ENCODE data around the gene PTPRM.
"Not testable (repeated sequence)": the region's sequence is repeated elsewhere in the genome, so short reads cannot be mapped to it uniquely, and the experiment has no call there.

Gene PTPRM

GRCh38 chr18:8433323-8433722 lies 866.2 kb downstream of the PTPRM start:
- Histone ChIP-seq H3K36me3 (replicated peaks) (no peaks in the 10 kb centered on the region), H3K27me3 (ENCODE audit: low read depth) (no peaks in the 10 kb centered on the region), H3K9me3 (no peaks in the 10 kb centered on the region), H3K4me3 (no peak overlapping the region), H3K4me1 (no peaks in the 10 kb centered on the region)
- DNase-seq (ENCODE audit: low spot score in 2 of 2), result no peak
- in situ Hi-C loops (cut with MboI; ENCODE audit: low sequenced_read_pairs), result no loop called here

GRCh38 chr18:8433771-8434170 lies 866.7 kb downstream of the PTPRM start:
- Histone ChIP-seq H3K27me3 (ENCODE audit: low read depth) (no peaks in the 10 kb centered on the region), H3K36me3 (replicated peaks) (no peaks in the 10 kb centered on the region)
- in situ Hi-C loops (cut with MboI; ENCODE audit: low sequenced_read_pairs), result no loop called here

GRCh38 chr18:8435376-8435775 lies 868.3 kb downstream of the PTPRM start:
- H3K9me3 ChIP-seq, result no peaks in the 10 kb centered on the region
- in situ Hi-C loops (cut with MboI; ENCODE audit: low sequenced_read_pairs), result no loop called here

More at GRCh38 chr18:8433771-8434170, 866.7 kb downstream of the PTPRM start:
- no peak for DNase-seq (ENCODE audit: low spot score in 2 of 2)
- Histone ChIP-seq H3K9me3 (no peaks in the 10 kb centered on the region), H3K4me3 (no peak overlapping the region), H3K4me1 (no peaks in the 10 kb centered on the region)

GRCh38 chr18:8439055-8439454 lies 871.9 kb downstream of the PTPRM start:
- H3K9me3 ChIP-seq, result no peaks in the 10 kb centered on the region
- H3K27me3 ChIP-seq (ENCODE audit: low read depth), result no peaks in the 10 kb centered on the region
- in situ Hi-C loops (cut with MboI; ENCODE audit: low sequenced_read_pairs), result no loop called here
- no peaks in the 10 kb centered on the region for H3K36me3 ChIP-seq (replicated peaks)
- no peak for DNase-seq (ENCODE audit: low spot score in 2 of 2)
- H3K4me3 ChIP-seq, result no peak overlapping the region
- H3K4me1 ChIP-seq, result no peaks in the 10 kb centered on the region

More at GRCh38 chr18:8435376-8435775, 868.3 kb downstream of the PTPRM start:
- H3K36me3 ChIP-seq (replicated peaks), result no peaks in the 10 kb centered on the region
- H3K4me1 ChIP-seq, result no peaks in the 10 kb centered on the region
- no peak overlapping the region for H3K4me3 ChIP-seq
- no peak for DNase-seq (ENCODE audit: low spot score in 2 of 2)
- H3K27me3 ChIP-seq (ENCODE audit: low read depth), result no peaks in the 10 kb centered on the region

- no peak for DNase-seq (ENCODE audit: low spot score in 2 of 2)
- in situ Hi-C loops (cut with MboI; ENCODE audit: low sequenced_read_pairs), result no loop called here
- Histone ChIP-seq H3K4me1 (no peaks in the 10 kb centered on the region), H3K9me3 (no peaks in the 10 kb centered on the region), H3K27me3 (ENCODE audit: low read depth) (no peaks in the 10 kb centered on the region; the same call in 1 of the 2 replicates), H3K36me3 (replicated peaks) (no peaks in the 10 kb centered on the region), H3K4me3 (no peak overlapping the region)
Observed at GRCh38 chr18:8443505-8443904, 876.4 kb downstream of the PTPRM start.

GRCh38 chr18:8446936-8447335 lies 879.8 kb downstream of the PTPRM start:
- H3K27me3 ChIP-seq (ENCODE audit: low read depth); H3K9me3 ChIP-seq; H3K36me3 ChIP-seq (replicated peaks); DNase-seq (ENCODE audit: low spot score in 2 of 2); H3K4me1 ChIP-seq; in situ Hi-C loops (cut with MboI; ENCODE audit: low sequenced_read_pairs); H3K4me3 ChIP-seq: not testable (repeated sequence)

GRCh38 chr18:8448130-8448529 lies 881.0 kb downstream of the PTPRM start:
- Histone ChIP-seq H3K27me3 (ENCODE audit: low read depth) (no peaks in the 10 kb centered on the region; the same call in 1 of the 2 replicates), H3K36me3 (replicated peaks) (no peaks in the 10 kb centered on the region), H3K4me3 (no peak overlapping the region), H3K9me3 (no peaks in the 10 kb centered on the region), H3K4me1 (no peaks in the 10 kb centered on the region)
- DNase-seq (ENCODE audit: low spot score in 2 of 2), result no peak
- in situ Hi-C loops (cut with MboI; ENCODE audit: low sequenced_read_pairs), result no loop called here

- in situ Hi-C loops (cut with MboI; ENCODE audit: low sequenced_read_pairs), result loop anchor here (10.0 kb wide), 1 partner anchor 65 kb away; no protein-coding TSS in a partner anchor
Observed at GRCh38 chr18:8450013-8450412, 882.9 kb downstream of the PTPRM start.

GRCh38 chr18:8450898-8451665 lies 884.0 kb downstream of the PTPRM start:
- in situ Hi-C loops (cut with MboI; ENCODE audit: low sequenced_read_pairs), result loop anchor here (10.0 kb wide), 1 partner anchor 64 kb away; no protein-coding TSS in a partner anchor
- Histone ChIP-seq H3K27me3 (ENCODE audit: low read depth) (no peaks in the 10 kb centered on the region; the same call in 1 of the 2 replicates), H3K4me1 (no peaks in the 10 kb centered on the region), H3K4me3 (no peak overlapping the region), H3K36me3 (replicated peaks) (no peaks in the 10 kb centered on the region), H3K9me3 (no peaks in the 10 kb centered on the region)
- no peak for DNase-seq (ENCODE audit: low spot score in 2 of 2)

More at GRCh38 chr18:8450013-8450412, 882.9 kb downstream of the PTPRM start:
- DNase-seq (ENCODE audit: low spot score in 2 of 2), result peak; percentile 30 to 70
- Histone ChIP-seq H3K4me3 (no peak overlapping the region), H3K9me3 (no peaks in the 10 kb centered on the region), H3K36me3 (replicated peaks) (no peaks in the 10 kb centered on the region), H3K4me1 (no peaks in the 10 kb centered on the region), H3K27me3 (ENCODE audit: low read depth) (no peaks in the 10 kb centered on the region; the same call in 1 of the 2 replicates)

- no peak overlapping the region for H3K4me3 ChIP-seq
- no peak for DNase-seq (ENCODE audit: low spot score in 2 of 2)
- H3K27me3 ChIP-seq (ENCODE audit: low read depth), result no peaks in the 10 kb centered on the region
- no peaks in the 10 kb centered on the region for H3K36me3 ChIP-seq (replicated peaks)
- no peaks in the 10 kb centered on the region for H3K4me1 ChIP-seq
- in situ Hi-C loops (cut with MboI; ENCODE audit: low sequenced_read_pairs), result loop anchor here (10.0 kb wide), 1 partner anchor 61 kb away; no protein-coding TSS in a partner anchor
- H3K9me3 ChIP-seq, result no peaks in the 10 kb centered on the region
Observed at GRCh38 chr18:8453528-8453927, 886.4 kb downstream of the PTPRM start.

- H3K27me3 ChIP-seq (ENCODE audit: low read depth), result no peaks in the 10 kb centered on the region
- H3K36me3 ChIP-seq (replicated peaks), result no peaks in the 10 kb centered on the region
- H3K4me3 ChIP-seq, result no peak overlapping the region
- in situ Hi-C loops (cut with MboI; ENCODE audit: low sequenced_read_pairs), result loop anchor here (10.0 kb wide), 1 partner anchor 61 kb away; no protein-coding TSS in a partner anchor
- no peaks in the 10 kb centered on the region for H3K9me3 ChIP-seq
- no peaks in the 10 kb centered on the region for H3K4me1 ChIP-seq
- no peak for DNase-seq (ENCODE audit: low spot score in 2 of 2)
Observed at GRCh38 chr18:8454136-8454535, 887.0 kb downstream of the PTPRM start.

- no peaks in the 10 kb centered on the region for H3K27me3 ChIP-seq (ENCODE audit: low read depth)
- H3K36me3 ChIP-seq (replicated peaks), result no peaks in the 10 kb centered on the region
- no peaks in the 10 kb centered on the region for H3K4me1 ChIP-seq
- in situ Hi-C loops (cut with MboI; ENCODE audit: low sequenced_read_pairs), result loop anchor here (10.0 kb wide), 1 partner anchor 59 kb away; no protein-coding TSS in a partner anchor
- no peak for DNase-seq (ENCODE audit: low spot score in 2 of 2)
- no peaks in the 10 kb centered on the region for H3K9me3 ChIP-seq
- no peak overlapping the region for H3K4me3 ChIP-seq
Observed at GRCh38 chr18:8455661-8456614, 888.8 kb downstream of the PTPRM start.

Data from HAP-1 (cell line).